ENCODE data around the gene ZNF416.
A peak's percentile ranks its signal among the peaks of the same experiment; 100 is the strongest.

ZNF416 gene

GRCh38 chr19:57578487-57579205 is at the start of gene ZNF416:
TSS of gene ZNF416 (minus strand) at chr19:57578911. CDS start at chr19:57578704, 207 bp downstream.
- peak; percentile 92 to 99 (median 97) for DNase-seq
- intact Hi-C loops (cut with DNase I): loop anchor here (2.0 to 5.0 kb wide), 2 partner anchors 92 to 104 kb away; partner anchors contain the start of genes ZNF419 and ZNF551

DNA sequence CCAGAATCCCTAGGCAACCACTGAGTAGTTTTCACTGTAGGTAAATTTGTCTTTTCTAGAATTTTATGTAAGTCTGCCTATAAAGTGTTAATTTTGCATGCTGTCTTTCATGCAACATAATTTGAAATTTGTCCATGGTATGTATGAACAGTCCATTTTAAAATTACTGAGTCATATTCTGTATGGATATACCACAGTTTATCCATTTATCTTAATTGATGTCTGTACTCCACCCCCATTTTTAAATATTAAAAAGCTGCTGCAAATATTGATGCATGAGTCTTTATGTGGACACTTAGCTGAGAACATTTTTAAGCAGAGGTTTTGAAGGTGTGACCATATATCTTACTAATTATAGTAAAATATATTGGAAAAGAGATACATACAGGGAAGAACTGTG is 44.4 kb upstream of the ZNF416 start:
- intact Hi-C loops (cut with DNase I): no loop called here
- DNase-seq: no peak

DNA sequence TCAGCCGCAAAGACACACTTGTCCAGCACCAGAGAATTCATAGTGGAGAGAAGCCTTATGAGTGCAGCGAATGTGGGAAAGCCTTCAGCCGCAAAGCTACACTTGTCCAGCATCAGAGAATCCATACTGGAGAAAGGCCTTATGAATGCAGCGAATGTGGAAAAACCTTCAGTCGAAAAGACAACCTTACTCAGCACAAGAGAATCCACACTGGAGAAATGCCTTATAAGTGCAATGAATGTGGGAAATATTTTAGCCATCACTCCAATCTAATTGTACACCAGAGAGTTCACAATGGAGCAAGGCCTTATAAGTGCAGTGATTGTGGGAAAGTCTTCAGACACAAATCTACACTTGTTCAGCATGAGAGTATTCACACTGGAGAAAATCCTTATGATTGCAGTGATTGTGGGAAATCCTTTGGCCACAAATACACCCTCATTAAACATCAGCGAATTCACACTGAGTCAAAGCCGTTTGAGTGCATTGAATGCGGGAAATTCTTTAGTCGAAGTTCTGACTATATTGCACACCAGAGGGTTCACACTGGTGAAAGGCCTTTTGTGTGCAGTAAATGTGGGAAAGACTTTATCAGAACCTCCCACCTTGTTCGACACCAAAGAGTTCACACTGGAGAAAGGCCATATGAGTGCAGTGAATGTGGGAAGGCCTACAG is 42.1 kb upstream of the ZNF416 start:
- no peak for DNase-seq
- intact Hi-C loops (cut with DNase I): no loop called here

DNA sequence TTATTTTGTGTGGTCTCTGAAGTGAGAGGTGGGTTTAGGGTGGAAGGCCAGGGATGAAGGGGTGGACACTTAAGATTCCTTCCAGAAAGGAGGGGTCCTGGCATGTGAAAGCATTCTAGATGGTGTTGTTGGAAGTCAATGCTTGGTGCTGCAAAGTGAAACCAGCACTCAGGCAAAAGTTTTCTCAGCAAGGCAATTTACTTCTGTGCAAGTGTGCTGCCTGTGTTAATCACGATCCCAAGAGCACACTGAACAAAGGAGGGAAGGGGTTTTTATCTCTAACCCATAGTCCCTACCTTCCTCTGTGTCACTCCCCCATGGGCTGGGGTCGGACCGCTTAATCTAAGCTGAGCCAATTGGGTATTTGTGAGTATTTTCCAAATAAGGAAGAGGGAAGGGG is 36.6 kb upstream of the ZNF416 start:
- intact Hi-C loops (cut with DNase I): no loop called here
- DNase-seq: no peak

DNA sequence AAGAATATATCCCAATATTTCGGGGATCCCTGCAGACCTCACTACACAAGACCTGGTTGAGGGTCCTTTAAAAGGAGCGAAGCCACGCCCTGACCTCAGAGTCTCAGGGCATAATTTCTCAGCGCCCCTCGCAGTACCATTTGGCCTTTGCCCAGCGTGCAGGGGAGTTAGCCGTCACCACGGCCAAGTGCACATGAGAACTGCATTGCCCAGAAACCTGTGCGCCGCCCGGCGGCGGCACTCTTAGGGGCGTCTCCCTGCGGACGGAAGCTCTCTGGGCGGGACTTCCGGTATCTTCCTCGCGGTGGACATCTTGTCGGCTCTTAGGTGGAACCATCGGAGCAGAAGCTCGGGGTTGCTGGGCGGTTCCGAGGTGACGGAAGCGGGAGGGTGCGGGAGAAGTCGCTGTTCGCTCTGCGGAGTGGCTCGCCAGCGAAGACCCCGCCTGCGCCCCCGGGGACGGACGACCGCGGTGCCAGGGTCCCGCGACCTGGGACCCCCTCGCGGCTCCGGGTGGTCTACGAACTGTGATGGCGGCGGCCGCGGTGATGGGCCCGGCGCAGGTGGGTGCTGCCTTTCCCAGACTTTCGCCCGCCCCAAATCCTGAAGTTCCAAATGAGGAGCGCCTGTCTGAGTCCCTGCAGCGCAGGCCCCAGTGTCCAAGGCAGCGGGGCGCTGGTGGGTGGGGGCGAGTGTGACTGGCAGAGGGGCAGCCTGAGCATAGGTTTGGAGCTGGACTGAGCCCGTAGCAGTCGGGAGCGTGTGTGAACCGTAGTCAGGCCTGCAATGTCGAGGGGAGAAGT is 35.4 kb upstream of the ZNF416 start, which contains the start of gene ZNF134:
TSS of gene ZNF134 (plus strand) at position 302 of the 803 bp plus-strand sequence. CDS start 5,227 bp downstream, outside the sequence.
- peak; percentile 82 to 98 (median 91) for DNase-seq
- intact Hi-C loops (cut with DNase I): no loop called here

DNA sequence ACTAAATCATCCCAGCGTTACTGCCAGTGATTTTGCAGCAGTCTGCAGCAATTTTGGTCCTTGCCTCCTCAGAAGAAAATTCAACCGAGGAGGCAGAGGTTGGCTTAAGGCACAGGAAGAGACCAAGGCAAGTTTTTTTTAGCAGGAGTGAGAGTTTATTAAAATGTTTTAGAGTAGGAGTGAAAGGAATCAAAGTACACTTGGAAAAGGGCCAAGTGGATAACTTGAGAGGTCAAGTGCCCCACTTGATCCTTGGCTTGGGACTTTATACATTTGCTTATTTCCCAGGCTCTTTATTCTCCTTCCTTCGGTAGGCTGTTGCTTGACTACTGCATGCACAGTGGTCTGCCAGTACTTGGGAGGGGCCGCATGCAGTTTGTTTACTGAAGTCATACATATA is 32.4 kb upstream of the ZNF416 start:
- DNase-seq: no peak
- intact Hi-C loops (cut with DNase I): no loop called here

DNA sequence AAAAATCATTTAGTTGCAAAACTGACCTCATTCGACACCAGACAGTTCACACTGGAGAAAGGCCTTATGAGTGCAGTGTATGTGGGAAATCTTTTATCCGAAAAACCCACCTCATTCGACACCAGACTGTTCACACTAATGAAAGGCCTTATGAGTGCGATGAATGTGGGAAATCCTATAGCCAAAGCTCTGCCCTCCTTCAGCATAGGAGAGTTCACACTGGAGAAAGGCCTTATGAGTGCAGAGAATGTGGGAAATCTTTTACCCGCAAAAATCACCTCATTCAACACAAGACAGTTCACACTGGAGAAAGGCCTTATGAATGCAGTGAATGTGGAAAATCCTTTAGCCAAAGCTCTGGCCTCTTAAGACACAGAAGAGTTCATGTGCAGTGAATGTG is 28.2 kb upstream of the ZNF416 start:
- no peak for DNase-seq
- intact Hi-C loops (cut with DNase I): no loop called here

GRCh38 chr19:57599761-57600383 is 21.2 kb upstream of the ZNF416 start, which contains the start of gene ZNF530:
TSS of gene ZNF530 (plus strand) at chr19:57599885. CDS start at chr19:57604346, 4,461 bp downstream.
- peak; percentile 88 to 99 (median 95) for DNase-seq
- intact Hi-C loops (cut with DNase I): no loop called here

- intact Hi-C loops (cut with DNase I): no loop called here
- no peak for DNase-seq
These were observed 20.7 kb upstream of the ZNF416 start for GRCh38 chr19:57599377-57599760.

DNA sequence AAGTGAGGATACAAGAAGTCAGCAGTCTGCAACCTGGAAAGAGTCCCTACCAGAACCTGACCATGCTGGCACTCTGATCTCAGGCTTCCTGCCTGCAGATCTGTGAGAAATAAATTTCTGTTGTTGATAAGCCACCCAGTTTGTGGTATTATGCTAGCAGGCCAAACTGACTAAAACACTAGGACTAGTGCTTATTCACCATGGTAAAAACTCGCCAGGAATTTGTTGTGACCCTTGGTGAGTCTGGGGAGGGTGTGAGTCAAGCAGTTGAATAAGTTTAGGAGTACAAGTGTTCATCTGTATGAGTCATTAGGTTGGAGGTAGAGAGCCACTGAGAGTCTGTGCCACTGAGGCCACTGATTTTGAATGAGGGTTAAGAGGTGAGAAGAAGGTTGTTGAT is 8.8 kb upstream of the ZNF416 start:
- no peak for DNase-seq
- intact Hi-C loops (cut with DNase I): no loop called here

DNA sequence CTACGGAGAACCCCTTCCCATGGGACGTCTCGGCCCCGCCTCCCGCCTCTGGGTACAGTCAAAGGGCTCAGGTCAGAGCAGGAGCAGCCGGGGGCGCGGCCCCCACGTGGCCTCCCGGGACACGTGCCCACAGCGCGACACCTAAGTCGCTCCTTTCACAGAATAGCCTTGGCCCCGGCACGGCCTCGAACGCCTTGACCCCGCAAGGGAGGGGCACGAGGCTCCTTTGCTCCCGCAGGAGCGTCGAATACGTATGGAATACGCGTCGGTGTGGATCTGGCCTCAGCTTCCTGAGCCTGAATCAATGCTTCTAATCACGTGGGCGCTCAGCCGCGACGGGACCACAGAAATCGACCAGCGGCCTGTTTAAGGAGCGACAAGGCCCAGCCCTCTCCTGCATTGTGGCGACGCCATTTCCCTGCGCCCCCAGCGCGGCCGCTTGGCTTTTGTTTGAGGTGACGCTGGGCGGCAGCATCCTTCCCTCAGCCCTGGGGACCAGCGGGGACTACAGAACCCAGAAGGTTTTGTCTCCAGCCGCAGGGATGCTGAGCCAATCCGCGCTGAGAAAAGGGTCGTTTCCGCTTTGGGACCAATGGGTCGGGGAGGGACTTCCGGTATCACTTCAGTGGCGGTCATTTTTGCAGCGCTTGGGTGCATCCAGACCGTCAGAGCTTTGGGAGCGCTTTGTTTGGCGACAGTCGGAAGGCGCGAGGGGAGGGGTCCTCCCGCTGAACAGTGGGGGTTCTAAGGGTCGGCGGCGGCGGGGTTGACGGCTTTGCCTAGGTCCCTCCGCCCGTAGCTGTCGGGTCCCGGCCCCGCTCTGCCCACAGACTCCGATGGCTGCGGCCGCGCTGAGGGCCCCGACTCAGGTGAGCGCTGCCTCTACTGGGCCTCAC is 5.1 kb upstream of the ZNF416 start, which contains the start of gene ZIK1:
TSS of gene ZIK1 (plus strand) at position 625 of the 896 bp plus-strand sequence. CDS start at position 837, 212 bp downstream.
- intact Hi-C loops (cut with DNase I): no loop called here
- DNase-seq: peak; percentile 93 to 99 (median 96)

- intact Hi-C loops (cut with DNase I): no loop called here
- no peak for DNase-seq
These were observed 4.4 kb upstream of the ZNF416 start for GRCh38 chr19:57583104-57583520.

DNA sequence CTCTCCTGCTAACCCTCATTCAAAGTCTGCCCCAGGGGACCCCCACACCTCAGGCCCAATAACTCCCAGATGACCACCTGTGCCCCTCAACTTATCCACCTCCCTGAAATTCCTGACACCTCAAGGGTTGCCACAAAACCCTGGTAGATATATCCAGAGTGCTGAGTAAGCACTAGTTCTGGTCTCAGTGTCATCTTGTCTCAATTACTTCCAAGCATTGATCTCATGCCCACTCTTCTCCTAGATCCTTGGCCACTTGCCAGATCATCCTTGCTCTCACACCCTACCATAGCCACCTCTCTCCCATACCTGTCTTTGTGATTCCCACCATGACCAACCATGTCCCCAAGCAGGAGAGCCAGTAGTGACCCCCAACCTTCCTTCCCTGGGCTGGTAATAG is 2.0 kb downstream of the ZNF416 start:
- intact Hi-C loops (cut with DNase I): loop anchor here (5.0 kb wide), 1 partner anchor 106 kb away; the partner anchor contains the start of gene ZNF551
- no peak for DNase-seq

GRCh38 chr19:57572415-57572947 is 6.2 kb downstream of the ZNF416 start:
- no peak for DNase-seq
- intact Hi-C loops (cut with DNase I): no loop called here

DNA sequence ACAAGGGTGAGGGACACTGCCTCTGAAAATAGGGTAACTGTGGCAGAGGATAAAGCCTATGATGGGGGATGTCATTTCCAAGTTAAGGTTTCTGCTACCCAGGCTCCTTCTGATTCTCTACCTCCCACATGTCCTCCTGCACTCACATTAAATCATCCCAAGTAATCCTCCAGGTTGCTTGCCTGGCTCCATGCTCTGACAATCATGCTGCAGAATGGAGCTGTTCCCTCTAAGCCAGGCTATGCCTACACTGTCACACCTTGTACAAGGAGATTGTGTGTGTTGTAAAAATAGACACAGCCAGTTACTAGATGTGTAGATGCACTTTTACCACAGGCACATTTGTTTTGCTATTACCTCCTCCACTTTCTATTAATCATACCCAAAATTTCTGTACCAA is 8.0 kb downstream of the ZNF416 start:
- no peak for DNase-seq
- intact Hi-C loops (cut with DNase I): no loop called here

DNA sequence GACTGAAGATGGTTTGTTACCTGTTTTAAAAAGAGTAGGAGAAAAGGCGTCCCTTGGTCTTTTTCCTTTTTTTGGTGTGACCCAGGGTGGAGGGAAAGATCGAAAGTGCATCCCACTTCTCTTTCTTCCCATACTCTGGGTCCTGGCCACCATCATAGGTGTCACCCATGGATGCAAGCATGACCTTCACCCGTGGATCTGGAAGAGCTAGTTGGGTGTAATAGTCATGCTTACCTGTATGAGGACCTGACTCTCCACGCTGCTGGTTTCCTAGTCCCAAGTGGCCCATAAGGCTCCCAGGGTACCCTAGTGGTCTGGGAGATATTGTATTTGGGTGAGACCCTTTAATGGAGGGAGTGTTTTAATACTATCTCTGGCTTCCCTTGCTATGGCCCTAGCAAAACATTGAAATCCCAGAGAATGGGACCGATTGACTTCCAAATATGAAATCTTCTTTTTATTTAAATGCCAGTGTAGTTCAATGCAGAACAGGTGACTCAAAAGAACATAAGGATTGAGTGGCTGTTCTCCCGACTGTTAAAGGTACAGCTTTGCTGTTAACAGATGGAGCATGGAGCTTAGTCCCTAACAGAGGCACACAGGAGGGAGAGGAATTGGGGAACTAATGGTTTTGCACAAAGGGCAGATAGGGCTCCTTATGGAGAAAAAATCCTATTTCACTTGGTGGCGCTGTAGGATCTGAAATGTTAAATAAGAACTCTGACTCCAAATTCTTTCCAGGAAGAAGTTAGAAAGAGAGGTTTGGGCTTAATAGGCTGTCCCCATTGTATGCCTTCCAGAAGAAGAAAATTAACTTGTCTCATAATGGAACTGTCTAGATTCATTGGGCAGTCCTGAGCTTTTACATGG is 12.1 kb downstream of the ZNF416 start:
- intact Hi-C loops (cut with DNase I): no loop called here
- DNase-seq: no peak

GRCh38 chr19:57563547-57563946 is 15.2 kb downstream of the ZNF416 start:
- DNase-seq: no peak
- intact Hi-C loops (cut with DNase I): no loop called here

- DNase-seq: peak in 4 of 10 donors; percentile 9 to 84 (median 46)
- intact Hi-C loops (cut with DNase I): no loop called here
These were observed 18.6 kb downstream of the ZNF416 start for GRCh38 chr19:57560049-57560491.
